Neural cell (in vitro differentiated cells): ENCODE results near the gene NIPSNAP2.

Source experiments
- EP300 ChIP-seq: fragments of 450-650 bp; conservative IDR thresholded peaks from 2 replicates; pipeline ENCODE4 v1.6.1; 2014; ENCODE audit warnings: antibody characterized with exemption, mild to moderate bottlenecking, moderate library complexity; ENCODE audit not compliant: poor library complexity, severe bottlenecking
- EZH2 ChIP-seq: fragments of 200-600, 300-800 bp; shearing (Covaris generic), sonication (generic); IDR thresholded peaks from 2 replicates; pipeline ENCODE4 v1.6.1; 2014; ENCODE audit warnings: antibody characterized with exemption, low read length, borderline replicate concordance, mild to moderate bottlenecking; ENCODE audit not compliant: insufficient read depth, poor library complexity, severe bottlenecking
- POLR2AphosphoS5 ChIP-seq: IDR thresholded peaks from 2 replicates; pipeline ENCODE4 v1.6.1; 2012
- RAD21 ChIP-seq: fragments of 450-650 bp; conservative IDR thresholded peaks from 2 replicates; pipeline ENCODE4 v1.6.1; 2014; ENCODE audit warnings: antibody characterized with exemption, mild to moderate bottlenecking, moderate library complexity
- SMC3 ChIP-seq: fragments of 450-650 bp; conservative IDR thresholded peaks from 2 replicates; pipeline ENCODE4 v1.6.1; 2014; ENCODE audit warnings: antibody characterized with exemption, mild to moderate bottlenecking, moderate library complexity; ENCODE audit not compliant: poor library complexity
- TAF1 ChIP-seq: IDR thresholded peaks from 2 replicates; pipeline ENCODE4 v1.6.1; 2012; ENCODE audit warnings: low read depth
- TF ChIP-seq, protein P1 (sequence below): fragments of 450-650 bp; IDR thresholded peaks from 2 replicates; pipeline ENCODE4 v1.5.1; 2014; ENCODE audit warnings: antibody characterized with exemption, mild to moderate bottlenecking, moderate library complexity; ENCODE audit not compliant: poor library complexity, severe bottlenecking
- TF ChIP-seq, protein P2 (sequence below): IDR thresholded peaks from 2 replicates; pipeline ENCODE4 v1.6.1; 2012; ENCODE audit warnings: borderline replicate concordance

DNA sequence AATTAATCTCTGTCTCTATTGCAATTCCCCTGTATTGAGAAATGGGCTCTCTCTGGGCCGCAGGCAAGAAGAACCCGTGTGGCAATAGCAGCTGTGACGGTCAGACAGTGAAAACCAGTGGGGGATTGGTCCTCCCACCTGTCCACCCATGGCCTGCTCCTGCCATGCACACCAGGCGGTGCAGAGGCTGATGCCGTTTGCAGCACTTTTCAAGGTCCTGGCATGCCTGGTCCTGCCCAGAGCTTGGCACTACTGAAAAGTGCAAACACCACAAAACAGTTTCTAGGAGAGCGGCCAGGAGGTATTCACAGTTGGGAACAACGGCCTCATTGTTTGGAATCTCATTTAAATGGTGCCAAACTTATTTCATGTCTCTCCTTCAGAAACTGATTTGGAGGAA, 45.3 kb downstream of the NIPSNAP2 start:
- TF ChIP-seq, protein P1, sequence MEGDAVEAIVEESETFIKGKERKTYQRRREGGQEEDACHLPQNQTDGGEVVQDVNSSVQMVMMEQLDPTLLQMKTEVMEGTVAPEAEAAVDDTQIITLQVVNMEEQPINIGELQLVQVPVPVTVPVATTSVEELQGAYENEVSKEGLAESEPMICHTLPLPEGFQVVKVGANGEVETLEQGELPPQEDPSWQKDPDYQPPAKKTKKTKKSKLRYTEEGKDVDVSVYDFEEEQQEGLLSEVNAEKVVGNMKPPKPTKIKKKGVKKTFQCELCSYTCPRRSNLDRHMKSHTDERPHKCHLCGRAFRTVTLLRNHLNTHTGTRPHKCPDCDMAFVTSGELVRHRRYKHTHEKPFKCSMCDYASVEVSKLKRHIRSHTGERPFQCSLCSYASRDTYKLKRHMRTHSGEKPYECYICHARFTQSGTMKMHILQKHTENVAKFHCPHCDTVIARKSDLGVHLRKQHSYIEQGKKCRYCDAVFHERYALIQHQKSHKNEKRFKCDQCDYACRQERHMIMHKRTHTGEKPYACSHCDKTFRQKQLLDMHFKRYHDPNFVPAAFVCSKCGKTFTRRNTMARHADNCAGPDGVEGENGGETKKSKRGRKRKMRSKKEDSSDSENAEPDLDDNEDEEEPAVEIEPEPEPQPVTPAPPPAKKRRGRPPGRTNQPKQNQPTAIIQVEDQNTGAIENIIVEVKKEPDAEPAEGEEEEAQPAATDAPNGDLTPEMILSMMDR: no peak
- TF ChIP-seq, protein P2, sequence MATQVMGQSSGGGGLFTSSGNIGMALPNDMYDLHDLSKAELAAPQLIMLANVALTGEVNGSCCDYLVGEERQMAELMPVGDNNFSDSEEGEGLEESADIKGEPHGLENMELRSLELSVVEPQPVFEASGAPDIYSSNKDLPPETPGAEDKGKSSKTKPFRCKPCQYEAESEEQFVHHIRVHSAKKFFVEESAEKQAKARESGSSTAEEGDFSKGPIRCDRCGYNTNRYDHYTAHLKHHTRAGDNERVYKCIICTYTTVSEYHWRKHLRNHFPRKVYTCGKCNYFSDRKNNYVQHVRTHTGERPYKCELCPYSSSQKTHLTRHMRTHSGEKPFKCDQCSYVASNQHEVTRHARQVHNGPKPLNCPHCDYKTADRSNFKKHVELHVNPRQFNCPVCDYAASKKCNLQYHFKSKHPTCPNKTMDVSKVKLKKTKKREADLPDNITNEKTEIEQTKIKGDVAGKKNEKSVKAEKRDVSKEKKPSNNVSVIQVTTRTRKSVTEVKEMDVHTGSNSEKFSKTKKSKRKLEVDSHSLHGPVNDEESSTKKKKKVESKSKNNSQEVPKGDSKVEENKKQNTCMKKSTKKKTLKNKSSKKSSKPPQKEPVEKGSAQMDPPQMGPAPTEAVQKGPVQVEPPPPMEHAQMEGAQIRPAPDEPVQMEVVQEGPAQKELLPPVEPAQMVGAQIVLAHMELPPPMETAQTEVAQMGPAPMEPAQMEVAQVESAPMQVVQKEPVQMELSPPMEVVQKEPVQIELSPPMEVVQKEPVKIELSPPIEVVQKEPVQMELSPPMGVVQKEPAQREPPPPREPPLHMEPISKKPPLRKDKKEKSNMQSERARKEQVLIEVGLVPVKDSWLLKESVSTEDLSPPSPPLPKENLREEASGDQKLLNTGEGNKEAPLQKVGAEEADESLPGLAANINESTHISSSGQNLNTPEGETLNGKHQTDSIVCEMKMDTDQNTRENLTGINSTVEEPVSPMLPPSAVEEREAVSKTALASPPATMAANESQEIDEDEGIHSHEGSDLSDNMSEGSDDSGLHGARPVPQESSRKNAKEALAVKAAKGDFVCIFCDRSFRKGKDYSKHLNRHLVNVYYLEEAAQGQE: no peak
- TF ChIP-seq TAF1 (no peak), EP300 (no peak), EZH2 (no peak), RAD21 (no peak), SMC3 (no peak), POLR2AphosphoS5 (no peak)
